GM21423 (cell line): ENCODE measurements around the gene SULT1A2.
"Not testable (repeated sequence)": the region's sequence is repeated elsewhere in the genome, so short reads cannot be mapped to it uniquely, and the experiment has no call there.

Experiments used
- ATAC-seq: cut with Tn5 transposase; IDR thresholded peaks from one replicate; pipeline ENCODE4 v1.9.1; 2021; ENCODE audit warnings: mild to moderate bottlenecking, moderate library complexity; ENCODE audit not compliant: unreplicated experiment

Gene SULT1A2

DNA sequence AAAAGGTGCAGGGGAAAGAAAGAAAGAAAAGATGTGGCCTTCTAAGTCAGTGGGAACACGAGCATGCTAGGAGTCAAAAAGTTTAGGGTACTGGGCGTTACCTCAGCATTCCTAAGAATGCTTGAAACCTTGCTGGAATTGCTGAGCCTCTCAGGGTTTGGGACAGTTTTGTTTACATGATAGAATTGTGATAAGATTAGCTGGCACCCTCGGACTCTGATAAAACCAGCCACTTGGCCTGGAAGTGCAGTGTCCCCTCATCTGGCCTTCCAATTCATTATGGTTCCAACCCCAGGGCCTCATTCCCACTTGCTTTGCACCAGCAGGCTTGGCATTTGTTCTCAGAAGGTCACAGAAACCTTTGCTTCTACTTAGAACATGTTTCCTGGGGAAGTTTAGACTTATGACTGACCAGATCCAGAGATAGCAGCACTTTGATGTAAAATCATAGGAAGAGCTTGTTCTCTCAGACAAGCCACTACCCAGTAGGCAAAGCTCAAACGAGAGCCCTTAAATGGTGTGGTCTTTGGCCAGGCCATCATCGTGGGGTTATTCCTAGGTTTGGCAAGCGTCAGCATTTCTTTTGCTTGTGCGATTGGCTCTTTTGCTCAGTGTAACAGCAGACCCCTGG, 35.2 kb downstream of the SULT1A2 start:
- no peak for ATAC-seq

DNA sequence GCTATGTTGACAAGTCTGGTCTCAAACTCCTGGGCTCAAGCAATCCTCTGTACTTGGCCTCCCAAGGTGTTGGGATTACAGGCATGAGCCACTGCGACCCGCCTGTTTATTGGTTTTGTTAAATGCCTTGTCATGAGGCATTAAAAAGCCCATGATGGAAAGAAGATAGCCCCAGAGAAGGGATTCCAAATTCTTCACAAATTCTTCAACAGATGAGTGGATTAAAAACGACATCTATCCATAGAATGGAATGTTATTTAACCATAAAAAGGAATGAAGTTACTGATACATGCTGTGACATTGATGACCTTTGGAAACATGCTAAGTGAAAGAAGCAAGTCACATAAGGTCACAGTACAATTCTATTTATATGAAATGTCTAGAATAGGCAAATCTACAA, 38.4 kb downstream of the SULT1A2 start:
- no peak for ATAC-seq

DNA sequence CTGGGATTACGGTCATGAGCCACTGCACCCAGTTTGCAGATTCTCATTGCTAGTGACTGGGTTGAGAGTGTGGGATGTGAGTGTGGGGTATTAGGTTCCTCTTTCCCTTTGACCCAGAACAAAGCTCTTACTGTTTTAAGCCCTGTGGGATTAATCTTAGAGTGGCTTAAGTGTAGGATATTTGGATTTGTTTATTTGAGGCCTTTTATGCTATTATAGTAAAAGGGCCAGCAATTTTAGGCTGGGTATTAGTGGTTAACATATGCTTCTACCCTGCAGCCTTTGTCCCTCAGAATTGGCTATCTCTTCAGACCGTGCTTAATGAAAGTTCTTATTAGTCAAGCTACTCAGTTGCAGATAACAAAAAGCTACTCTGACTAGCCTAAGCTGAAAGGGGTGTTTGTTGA, 39.9 kb downstream of the SULT1A2 start:
- ATAC-seq: no peak

DNA sequence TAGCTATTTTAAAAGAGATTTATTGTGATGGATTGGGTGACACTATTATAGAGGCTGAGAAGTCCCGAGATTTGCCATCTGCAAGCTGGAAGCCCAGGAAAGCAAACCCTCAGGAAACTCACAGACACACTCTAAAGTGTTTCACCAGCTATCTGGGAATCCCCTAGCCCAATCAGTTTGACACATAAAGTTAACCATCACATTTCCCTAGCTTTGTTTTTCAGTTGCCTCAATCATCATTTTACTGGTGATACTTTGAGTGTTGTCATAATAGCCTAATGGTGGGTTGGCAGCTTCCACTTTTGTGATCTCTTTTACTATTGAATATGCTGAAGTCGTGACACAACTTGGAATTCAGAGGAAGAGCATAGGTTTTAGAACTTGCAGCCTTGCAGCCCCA, 41.3 kb downstream of the SULT1A2 start:
- no peak for ATAC-seq

DNA sequence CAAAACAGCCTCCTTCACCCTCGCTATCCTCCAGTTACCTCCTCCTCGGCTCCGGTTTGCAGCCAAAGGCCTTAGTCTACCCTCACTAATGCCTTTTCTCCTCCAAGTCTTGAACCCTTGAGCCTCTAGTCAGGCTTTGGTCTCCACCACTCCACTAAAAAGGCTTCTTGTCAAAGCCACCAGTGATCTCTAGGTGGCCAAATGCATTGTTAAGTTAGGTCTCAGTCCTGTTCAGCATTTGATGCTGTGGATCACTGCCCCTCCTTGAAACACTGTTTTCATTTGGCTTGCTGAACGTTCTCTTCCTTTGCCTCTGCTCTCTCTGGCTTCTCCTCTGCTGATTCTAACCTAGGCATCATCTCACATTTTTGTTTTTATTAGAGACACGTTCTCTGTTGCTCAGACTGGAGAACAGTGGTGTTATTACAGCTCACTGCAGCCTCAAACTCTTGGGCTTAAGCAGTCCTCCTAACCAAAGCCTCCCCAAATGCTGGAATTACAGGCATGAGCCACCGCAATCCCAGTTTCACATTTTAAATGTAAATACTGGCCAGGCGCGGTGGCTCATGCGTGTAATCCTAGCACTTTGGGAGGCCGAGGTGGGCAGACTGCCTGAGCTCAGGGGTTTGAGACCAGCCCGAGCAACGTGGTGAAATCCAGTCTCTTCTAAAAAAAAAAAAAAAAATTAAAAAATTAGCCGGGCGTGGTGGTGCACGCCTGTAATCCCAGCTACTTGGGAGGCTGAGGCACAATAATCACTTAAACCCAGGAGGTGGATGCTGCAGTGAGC, 42.0 kb downstream of the SULT1A2 start:
- no peak for ATAC-seq

DNA sequence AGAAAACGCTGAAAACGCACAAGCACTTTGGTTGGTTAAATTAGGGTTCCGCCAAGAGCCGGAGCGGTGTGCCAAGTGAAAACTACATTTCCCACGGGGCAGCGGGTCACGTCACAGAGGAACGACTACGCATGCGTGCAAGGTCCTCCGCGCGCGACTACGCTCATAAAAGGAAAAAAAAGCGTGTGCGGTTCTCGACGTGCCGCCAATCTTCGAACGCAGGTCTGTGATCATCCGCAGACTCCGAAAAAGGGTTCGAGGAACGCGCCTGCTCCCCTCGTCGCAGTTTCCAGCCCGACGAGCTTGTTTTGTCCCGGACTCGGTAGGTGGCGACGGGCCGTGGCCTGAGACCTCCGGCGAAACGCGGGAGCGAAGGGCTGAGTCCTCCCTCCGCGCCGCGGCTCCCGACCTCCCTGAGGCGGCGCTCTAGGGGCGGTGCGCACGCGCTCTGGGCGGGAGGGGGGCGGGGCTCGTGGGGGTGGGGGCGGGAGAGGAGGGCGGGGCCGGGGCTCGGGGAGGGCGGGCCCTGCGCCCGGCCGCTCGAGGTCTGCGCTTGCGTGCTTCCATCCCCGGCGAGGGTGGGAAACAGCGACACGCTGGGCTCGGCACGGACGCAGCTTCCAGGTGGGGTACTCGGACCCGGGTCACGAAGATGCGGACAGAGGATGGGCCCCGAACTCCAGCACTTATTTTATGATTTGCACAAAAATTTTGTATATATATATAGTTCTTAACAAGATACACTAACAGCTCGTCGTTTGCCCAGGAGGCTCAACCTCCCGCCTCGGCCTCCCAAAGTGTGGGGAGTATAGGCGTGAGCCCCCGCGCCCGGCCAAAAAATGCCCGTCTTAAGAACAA, 42.8 kb downstream of the SULT1A2 start, which contains the start of gene SGF29:
Gene SGF29, plus strand, starts transcription at position 145 of the 858 bp plus-strand sequence. CDS start 27,150 bp downstream, outside the sequence.
- peak; percentile 75 for ATAC-seq

DNA sequence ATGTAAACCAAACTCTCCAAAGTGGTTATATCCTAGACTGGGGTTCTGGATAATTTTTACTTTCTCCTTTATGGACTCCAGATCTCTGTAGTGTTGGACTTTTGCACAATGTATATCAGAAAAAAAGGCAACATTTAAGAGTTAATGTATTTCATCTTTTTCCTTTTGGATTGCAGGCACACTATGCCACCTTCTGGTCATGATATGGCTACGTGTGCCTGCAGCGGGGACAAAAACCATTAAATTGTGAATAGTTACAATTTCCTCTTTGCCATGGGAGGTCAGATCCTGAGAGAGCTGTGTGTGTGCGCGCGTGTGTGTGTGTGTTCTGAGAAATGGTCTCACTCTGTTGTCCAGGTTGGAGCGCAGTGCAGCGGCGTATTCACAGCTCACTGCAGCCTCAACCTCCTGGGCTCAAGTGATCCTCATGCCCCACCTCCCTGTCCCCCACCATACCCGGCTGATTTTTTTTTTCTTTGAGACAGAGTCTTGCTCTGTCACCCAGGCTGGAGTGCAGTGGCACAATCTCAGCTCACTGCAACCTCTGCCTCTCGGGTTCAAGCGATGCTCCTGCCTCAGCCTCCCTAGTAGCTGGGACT, 47.5 kb downstream of the SULT1A2 start:
- no peak for ATAC-seq

DNA sequence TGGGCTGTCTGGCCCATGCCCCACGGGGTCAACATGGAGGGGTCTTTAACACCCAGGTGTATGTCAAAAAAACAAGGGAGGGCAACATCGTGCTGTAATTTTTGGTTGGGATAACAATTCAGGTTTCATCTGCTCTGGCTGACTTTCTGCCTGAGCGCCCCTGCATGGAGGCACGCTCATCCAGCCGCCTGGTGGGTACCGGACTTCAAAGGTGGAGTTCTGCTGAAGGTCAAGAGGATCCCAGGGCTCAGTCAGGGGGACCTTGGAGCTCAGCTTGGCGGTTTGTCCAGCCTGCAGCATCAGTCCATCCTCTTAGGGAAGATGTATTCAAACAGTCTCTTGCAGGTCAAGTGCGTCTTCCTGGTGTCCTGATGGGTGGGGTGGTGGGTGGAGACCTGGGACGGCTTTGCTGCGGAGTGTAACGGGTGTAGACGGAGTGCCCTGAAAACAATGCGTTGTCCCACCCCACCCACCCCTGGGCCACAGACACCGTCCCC, 48.5 kb downstream of the SULT1A2 start:
- ATAC-seq: no peak

DNA sequence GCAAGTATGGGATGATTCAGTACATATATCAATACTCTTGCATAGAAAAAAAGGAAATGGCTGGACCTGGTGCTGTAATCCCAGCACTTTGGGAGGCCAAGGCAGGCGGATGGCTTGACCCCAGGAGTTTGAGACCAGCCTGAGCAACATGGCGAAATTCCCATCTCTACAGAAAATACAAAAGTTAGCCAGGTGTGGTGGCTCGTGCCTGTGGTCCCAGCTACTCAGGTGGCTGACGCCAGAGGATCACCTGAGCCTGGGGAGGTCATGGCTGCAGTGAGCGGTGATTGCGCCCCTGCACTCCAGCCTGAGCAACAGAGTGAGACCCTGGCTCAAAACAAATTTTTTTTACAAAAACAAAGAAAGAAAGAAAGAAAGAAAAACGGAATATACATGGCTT, 50.2 kb downstream of the SULT1A2 start:
- no peak for ATAC-seq

DNA sequence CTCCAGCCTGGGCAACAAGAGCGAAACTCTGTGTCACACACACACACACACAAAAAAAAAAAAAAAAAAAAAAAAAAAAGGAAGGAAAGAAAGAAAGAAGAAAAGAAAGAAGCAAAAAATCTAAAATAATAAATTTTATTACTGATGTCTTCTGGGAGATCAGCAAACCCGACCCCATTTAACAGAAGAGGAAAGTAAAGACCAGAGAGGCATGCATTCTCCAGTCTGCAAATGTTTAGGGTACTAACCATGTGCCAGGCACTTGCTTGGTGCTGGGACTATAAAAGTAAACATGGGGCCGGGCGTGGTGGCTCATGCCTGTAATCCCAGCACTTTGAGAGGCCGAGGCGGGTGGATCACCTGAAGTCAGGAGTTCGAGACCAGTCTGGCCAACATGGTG, 50.9 kb downstream of the SULT1A2 start:
- not testable (repeated sequence) for ATAC-seq

DNA sequence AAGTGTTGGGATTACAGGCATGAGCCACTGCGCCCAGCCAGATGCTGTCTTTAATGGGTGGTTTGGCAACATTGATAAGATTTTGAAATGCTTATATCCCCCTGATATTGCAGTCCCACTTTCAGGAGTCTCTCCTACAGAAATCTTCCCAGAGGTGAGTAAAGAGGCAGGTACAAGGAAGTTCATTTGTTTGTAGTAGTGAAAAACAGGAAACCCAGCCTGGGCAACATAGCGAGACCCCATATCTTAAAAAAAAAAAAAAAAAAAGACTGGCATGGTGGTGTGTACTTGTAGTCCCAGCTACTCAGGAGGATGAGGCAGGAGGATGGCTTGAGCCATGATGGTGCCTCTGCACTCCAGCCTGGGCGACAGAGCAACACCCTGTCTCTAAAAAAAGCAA, 51.9 kb downstream of the SULT1A2 start:
- no peak for ATAC-seq

DNA sequence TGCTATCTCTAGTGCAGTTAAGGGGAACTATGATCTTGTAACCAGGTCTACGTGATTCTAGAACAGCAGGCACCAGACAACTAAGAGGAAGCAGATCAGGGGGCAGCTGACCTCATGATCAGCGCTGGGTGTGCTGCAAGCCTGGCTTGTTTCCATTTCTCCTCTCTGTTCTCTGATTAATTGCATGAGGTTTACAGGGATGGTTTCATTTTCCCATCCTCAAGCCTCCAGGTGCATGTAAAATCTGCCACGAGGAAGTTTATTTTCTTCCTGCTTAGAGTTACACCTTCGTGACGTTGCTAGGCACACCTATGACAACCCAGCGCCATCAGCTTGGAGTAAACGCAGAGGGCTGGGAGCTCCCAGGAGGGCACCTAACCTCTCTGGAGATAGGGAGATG, 53.8 kb downstream of the SULT1A2 start:
- no peak for ATAC-seq

DNA sequence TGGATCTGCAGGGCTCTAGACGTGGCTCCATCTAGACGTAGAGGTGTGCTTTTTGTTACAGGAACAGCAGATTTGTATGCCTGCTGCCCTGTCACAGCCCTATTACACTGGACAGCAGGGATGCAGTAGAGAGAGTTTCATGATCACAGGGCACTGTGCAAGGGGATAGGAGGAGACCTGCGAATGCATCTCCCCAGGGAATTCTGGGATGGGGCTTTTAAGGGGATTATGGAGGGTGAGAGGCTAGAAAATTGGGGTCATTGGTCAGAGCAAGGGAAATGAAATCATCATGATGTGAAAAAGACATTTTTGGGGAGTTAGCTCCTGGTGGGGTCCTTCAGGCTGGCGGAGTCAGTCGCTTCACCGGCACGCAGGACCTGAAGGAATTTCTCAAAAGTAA, 54.2 kb downstream of the SULT1A2 start:
- ATAC-seq: no peak
